HG02610 (cell line): ENCODE data around the gene LRRC71.

Source experiments
- ATAC-seq: cut with Tn5 transposase; IDR thresholded peaks from one replicate; pipeline ENCODE4 v1.9.1; 2021; ENCODE audit warnings: mild to moderate bottlenecking, moderate library complexity; ENCODE audit not compliant: unreplicated experiment

Gene LRRC71

GRCh38 chr1:156945881-156946661, 25.6 kb downstream of the LRRC71 start:
- ATAC-seq, result no peak

- ATAC-seq, result no peak
These were observed 26.7 kb downstream of the LRRC71 start for GRCh38 chr1:156947127-156947526.

GRCh38 chr1:156947818-156948525, 27.5 kb downstream of the LRRC71 start:
- no peak for ATAC-seq

- ATAC-seq, result no peak
These were observed 28.3 kb downstream of the LRRC71 start for GRCh38 chr1:156948708-156949107.

- ATAC-seq, result no peak
These were observed 28.7 kb downstream of the LRRC71 start for GRCh38 chr1:156949127-156949526.

GRCh38 chr1:156951371-156951770, 30.9 kb downstream of the LRRC71 start:
- ATAC-seq, result no peak

GRCh38 chr1:156953571-156953970, 33.1 kb downstream of the LRRC71 start:
- no peak for ATAC-seq

- ATAC-seq, result no peak
These were observed 35.9 kb downstream of the LRRC71 start for GRCh38 chr1:156956333-156956732.

GRCh38 chr1:156957634-156958033, 37.2 kb downstream of the LRRC71 start:
- no peak for ATAC-seq

- no peak for ATAC-seq
These were observed 37.8 kb downstream of the LRRC71 start for GRCh38 chr1:156958247-156958714.

- ATAC-seq, result no peak
These were observed 39.0 kb downstream of the LRRC71 start for GRCh38 chr1:156959414-156959813.

GRCh38 chr1:156959925-156960324, 39.5 kb downstream of the LRRC71 start:
- no peak for ATAC-seq

GRCh38 chr1:156961709-156962108, 41.3 kb downstream of the LRRC71 start:
- ATAC-seq, result no peak

GRCh38 chr1:156963621-156964020, 43.2 kb downstream of the LRRC71 start:
- no peak for ATAC-seq

GRCh38 chr1:156964441-156964840, 44.0 kb downstream of the LRRC71 start:
- ATAC-seq, result no peak

- ATAC-seq, result no peak
These were observed 49.1 kb downstream of the LRRC71 start for GRCh38 chr1:156969496-156969895.

GRCh38 chr1:156970017-156970416, 49.6 kb downstream of the LRRC71 start:
- no peak for ATAC-seq

- ATAC-seq, result no peak
These were observed 53.0 kb downstream of the LRRC71 start for GRCh38 chr1:156973417-156973816.

- no peak for ATAC-seq
These were observed 54.7 kb downstream of the LRRC71 start for GRCh38 chr1:156975084-156975483.

GRCh38 chr1:156980551-156980950, 60.1 kb downstream of the LRRC71 start:
- ATAC-seq, result no peak
